NCI-H2196 treated with DMSO at 0.1 percent for 48 hours (cell line): ENCODE results near the gene ZNF790.

Source experiments
- DNase-seq: peaks from one replicate; lab custom pipeline; 2025; ENCODE audit not compliant: unreplicated experiment; lab: John Stamatoyannopoulos, UW

Gene ZNF790

DNA sequence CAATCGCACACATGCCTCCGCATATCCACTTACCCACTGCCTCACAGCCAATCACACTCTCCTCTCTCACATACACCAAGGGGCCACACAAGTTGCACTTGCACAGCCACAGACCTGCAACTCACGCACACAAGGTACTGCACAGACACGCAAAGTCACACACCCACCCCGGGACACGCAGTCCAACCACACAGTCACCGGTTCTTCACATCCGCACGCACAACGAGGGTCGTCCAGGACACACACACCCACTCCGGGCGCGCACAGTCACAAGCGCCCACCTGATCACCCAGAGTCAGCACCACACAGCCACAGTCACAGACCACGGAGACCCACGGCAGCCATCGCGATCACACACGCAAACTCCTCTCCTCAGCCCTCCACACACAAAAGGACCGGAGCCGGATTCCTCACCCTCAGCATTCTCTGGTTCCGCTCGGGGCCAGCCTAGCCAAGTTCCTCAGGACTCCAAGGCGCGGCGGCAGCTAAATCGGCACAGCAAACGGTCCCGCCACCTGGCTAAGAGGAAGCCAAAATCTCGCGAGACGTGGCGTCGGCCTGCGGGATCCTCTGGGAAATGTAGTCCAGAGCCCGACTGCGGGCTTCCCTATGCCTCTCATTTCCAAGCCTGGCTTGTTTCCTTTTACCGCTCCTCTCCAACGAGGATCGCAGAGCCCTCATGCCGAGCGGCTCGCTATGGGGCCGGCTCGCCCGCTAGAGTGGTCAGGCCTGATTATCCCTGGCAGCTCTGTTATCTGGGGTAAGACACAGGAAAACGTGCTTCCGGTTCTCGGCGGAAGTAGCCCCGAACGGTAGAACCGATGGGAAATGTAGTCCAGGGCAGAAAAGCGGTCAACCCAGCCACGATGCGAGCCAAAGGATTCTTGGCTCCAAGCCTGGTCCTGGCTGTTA, 65.6 kb downstream of the ZNF790 start, which contains the start of gene ZNF850:
TSS of gene ZNF850 (minus strand) at position 497 of the 912 bp plus-strand sequence. CDS start 10,201 bp downstream, outside the sequence.
- peak; percentile 83 for DNase-seq

DNA sequence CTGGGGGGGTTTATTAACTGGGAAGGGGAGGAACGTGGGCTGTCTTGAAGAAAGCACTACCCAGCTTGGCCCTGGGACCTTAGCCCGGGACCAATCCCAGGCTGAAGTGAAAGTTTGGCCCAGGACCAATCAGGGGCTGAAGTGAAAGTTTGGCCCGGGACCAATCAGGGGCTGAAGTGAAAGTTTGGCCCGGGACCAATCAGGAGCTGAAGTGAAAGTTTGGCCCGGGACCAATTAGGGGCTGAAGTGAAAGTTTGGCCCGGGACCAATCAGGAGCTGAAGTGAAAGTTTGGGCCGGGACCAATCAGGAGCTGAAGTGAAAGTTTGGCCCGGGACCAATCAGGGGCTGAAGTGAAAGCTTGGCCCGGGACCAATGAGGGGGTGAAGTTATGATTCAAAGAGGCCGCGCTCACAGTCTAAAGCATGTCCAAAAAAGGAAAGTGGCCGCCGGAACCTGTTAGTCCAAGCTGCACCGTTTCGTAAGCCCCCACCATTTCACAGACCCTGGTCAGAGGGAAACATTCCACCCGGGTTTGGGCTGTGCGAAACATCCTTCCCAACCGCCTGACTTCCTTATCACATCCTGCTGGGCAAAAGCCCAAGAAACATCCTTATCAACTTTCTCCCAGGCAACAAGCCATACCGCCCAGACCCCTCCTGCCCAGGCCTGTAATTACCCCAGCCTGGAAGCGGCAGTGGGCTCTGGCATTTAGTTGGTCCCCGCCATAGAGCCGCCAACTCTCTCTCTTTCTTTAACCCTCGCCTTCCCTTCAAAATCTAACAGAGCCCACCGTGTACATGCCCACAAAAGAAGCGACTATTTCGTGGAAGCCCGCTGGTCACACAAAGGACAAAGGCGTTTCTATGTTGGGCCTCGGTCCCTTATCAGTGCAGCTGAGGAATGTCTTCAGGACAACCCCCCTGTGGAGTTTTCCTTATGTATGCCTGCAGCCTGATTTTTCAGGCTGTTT, 66.6 kb downstream of the ZNF790 start:
- DNase-seq, result peak; percentile 68
